HG03558 (cell line): ENCODE results near the gene DSG3.
"Not testable (repeated sequence)": the region's sequence is repeated elsewhere in the genome, so short reads cannot be mapped to it uniquely, and the experiment has no call there.

Experiments used
- ATAC-seq: cut with Tn5 transposase; IDR thresholded peaks from one replicate; pipeline ENCODE4 v1.9.1; 2021; ENCODE audit warnings: moderate number of reproducible peaks; ENCODE audit not compliant: unreplicated experiment; ENCODE audit errors: extremely low read depth

DSG3 gene

DNA sequence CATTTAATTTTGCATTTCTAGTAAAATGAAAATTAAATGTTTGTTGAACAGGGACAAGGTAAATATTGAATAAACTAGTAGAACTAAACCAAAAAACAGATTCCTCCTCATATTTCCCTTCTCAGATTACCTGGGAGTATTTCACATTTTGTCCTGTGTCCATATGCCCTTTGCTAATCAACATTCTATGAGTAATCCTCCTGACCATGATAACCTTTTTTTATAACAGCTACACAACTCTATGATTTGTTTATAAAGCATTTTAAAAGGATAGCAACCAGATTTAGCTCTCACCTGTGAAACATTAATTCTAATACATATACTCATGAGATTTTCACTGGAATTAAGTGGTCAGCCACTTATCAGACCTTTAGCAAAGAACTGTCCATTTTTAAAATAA, 43.3 kb downstream of the DSG3 start:
- ATAC-seq: no peak

DNA sequence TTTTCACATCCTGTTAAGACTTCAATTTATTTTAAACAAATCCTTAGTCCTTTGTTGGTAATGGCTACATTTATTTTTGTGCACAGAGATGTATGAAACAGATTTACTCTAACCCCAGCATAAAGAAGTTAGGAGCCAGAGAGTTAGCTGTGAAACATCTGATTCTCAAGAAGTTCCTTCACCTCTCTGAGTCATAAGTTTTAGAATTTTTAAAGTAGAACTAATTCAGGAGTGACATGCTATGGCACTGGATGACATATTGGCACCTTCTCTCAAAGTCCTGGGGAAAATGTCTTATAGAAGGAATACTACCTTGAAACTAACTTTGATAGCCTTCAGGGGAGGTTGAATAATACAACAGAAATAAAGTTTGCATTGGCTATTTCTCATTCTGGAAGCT, 44.0 kb downstream of the DSG3 start:
- ATAC-seq: no peak

DNA sequence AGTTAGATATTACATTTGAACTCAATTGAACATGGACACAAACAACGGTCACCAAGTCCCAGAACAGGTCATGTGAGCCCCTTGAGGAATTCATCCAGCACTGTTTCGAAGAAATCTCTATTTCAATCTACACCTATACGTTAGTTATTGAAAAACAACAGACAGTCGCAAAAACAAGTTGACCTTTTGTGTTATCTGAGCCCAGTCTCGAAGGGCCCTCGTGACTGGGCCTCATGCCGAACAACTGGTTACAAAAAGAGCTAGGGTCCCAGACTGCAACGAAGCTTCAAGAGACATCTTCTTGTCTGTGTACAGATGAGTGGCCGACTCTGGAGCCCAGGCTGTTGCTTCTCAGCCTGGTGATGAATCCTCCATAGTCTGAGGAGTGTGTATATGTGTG, 45.1 kb downstream of the DSG3 start:
- ATAC-seq: no peak

DNA sequence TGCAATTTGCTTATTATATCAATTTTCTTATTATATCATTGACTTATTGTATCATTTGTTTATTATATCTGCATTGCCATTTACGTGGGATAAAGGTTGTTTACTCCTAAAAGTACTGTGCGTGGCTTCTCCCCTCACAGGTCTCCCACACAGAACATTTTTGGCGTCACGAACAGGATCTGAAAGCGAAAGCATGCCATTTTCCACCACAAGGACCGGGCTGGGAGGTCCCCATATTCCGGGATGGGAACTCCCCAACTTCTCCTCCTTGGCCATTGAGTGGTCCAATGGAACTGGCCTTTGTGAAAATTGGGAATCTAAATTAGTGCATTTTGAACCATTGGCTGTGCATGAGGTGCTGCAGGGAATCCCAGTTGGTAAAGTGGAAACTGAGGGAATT, 45.6 kb downstream of the DSG3 start:
- ATAC-seq: no peak

DNA sequence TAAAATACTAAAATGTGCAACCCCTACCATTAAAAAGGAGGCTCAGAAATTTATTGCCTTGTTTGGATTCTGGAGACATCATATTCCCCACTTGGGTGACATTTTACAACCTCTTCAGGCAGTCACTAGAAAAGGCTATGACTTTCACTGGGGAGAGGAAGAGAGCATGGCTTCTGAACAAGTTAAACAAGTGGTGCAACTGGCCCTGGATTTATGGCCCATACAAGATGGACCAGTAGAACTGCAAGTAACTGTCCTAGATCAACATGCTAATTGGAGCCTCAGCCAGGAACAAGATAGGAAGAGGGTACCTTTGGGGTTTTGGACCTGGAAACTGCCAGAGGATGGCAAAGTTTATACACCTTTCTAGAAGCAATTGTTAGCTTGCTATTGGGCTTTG, 46.4 kb downstream of the DSG3 start:
- no peak for ATAC-seq

DNA sequence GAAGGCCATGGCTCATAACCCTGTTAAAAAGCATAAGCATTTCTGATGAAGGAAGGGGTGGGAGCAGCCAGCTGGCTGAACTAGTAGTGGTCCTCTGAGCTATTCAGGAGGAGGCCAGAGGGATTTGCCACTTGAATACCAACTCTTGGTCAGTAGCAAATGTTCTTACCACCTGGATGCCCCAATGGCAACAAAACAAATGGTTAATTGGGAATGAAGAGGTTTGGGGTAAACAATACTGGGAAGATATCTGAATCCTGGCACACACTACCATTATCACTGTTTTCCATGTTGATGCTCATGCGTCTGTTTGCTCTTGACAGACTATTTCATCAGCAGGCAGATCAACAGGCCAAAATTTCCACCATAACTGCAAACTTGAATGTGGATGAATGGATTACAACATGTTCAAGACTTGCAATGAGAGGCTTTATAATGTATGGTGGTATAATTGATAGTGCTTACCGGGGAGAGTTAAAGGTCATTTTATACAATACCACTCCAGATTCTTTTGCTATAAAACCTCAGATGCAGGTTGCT, 47.2 kb downstream of the DSG3 start:
- not testable (repeated sequence) for ATAC-seq

DNA sequence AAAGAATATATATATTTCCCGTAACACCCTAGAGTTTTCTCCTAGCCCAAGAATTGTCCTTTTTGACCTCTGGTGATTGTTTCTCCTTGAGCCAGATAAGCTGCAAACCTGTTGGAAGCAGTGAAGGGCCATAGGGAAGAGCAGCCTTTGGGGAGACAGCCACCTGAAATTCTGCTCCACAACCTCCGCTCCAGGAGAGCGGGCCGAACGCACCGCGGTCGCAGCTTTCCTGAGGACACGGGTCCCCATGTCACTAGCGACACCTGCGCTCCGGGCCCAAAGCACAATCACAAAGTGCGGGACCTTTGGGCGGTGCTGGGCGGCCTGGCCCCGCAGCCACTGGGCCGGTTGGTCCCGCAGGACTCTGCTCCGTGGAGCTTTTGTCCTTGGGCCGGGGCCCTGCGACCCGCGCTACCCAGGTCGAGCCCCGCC, 49.9 kb downstream of the DSG3 start:
- no peak for ATAC-seq

DNA sequence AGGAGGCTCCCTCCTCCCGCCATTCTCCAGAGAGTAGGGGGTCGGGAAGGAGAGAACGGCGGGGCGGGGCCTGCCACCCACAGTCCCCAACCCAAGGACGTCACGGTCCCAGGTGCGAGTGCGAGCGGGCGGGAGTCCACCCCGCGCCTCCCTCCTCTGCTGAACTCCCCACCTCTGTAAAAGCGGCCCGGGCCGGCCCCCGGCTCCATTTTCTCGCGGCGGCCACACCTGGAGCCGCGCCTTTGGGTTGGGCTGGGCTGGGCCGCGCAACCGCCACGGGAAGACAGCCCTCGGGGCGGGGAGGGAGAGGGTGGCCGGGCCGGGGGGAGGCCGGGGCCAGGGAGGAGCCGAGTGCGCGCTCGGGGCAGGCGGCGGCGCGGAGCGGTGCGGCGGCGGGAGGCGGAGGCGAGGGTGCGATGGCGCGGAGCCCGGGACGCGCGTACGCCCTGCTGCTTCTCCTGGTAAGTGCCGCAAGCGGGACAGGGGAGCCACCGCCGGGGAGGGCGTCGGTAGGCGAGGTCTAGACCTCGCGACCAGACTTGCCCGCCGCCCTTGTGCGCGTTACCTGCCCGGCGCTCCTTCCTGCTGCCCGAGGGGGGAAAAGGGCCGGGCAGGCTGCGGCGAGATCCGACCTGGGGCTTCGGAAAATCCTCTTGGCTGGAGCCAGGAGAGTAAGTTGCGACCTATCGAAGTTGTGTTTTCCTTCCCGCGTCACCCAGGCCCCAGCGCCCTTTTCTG, 50.5 kb downstream of the DSG3 start, which contains the start of gene DSG2:
TSS of gene DSG2 (plus strand) at position 342 of the 738 bp plus-strand sequence. CDS start at position 417, 75 bp downstream.
- ATAC-seq: no peak

DNA sequence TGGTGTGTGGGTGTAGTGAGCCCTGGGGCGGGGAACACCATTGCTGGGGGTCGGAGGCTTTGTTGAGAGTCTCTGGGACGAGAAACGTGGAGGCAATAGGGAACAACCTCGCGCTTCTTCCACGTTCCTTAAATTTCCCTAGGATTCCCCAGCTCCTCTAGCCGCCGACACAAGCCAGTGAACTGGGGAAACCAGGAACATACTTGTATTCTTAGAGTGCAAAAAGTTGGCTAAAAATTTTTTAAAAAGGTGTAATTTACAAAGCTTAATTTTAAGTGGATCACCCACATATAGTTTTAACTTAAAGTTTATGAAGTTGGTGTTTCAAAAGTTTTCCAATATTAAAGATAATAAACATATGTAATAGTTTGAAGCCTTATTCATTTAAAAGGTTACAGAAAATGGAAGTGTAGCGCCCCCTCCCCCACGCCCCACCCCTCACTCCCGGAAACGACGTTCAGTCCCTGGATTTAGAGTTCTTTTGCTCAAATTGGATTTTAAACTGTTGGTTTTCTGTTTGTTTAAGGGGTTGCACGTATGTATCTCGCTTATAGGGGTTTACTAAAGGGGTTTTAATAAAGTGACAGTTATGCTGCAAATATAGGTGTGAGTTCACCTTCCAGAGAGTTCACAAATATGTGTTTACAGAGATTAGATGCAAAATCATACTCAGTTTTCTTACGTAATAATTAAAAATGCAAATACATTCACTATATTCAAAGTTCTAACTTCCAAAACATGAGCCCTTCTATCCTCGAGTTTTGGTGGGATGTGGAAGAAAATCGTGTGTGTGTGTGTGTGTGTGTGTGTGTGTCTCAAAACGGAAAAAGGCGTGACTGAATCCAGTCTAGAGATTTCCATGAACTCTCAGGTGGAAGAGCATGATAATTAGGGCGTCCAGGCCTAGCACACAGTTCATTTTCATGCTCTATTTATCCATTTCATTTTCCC, 51.3 kb downstream of the DSG3 start:
- no peak for ATAC-seq

DNA sequence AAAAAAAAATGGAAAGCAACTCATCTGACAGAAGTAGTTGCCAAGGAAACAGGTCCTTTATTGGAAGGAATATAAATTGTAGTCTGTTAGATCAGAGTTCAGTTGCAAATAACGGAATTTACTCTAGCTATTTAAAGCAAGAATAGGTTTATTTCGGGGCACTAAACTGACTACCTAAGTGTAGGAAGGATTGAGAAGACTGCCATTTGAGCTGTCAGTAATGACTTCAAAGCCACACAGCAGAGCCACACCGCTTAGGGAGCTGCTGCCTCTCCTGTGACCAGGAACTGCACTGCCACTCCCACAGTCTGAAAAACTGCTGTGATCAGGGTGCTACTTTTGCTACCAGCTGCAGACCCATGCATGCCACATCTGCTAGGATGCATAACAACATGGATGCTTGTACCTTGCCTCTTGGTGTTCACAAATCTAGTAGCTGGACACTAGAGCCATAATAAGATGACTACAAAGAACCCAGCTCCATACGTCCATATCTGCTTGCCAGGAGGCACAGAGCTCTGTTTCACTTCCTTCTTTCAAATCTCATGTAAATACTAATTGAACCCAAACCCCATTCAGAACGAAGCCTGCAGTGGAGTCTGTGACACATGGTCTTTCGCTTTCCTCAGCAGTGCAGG, 52.6 kb downstream of the DSG3 start:
- ATAC-seq: peak; percentile 85

DNA sequence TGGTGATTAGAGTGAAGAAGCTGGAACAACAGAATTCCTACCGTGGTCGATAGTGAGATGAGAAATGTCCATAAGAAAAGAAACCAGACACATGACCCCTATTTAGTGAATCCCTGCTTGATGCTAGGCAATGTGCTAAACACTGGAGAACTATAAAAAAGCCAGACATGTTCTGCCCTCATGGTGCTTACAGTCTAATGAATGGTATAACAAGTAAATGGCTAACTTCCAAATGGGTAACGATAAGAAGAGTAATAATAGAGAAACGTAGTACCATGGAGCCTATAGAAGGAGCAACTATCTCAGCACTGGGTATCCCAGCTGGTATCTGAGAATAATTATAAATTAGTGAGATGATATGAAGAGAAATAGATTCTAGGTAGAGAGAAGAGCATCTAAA, 55.5 kb downstream of the DSG3 start:
- no peak for ATAC-seq

DNA sequence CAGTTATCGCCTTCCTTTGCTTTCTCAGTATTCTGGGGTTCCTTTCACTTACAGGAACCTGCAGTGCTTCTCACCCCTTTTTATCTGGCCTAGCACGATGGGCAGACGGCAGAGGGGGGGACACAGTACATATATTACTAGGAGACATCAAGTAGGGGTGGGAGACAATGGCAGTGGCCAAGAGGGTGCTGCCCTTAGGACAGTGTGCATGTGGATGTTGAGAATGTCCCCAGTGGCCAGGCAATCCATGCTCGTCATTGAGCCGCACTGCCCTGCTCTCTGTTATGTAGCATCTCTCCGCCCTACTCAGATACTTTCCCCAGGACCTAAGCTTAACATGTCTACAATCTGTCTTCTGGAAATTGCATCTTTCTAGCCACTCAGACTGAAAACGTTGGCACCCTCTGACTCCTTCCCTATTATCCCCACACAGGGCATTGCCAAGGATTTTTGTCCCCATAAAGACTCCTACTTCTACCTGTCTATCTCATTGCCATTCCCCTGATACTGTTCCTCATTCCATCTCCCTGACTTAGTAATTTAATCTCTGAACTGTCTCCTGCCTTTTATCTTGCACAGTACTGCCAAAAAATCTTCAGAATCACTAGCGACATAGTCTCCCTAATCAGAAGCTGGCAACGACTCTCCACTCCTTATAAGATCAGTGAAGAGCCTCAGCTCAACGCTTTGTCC, 57.1 kb downstream of the DSG3 start:
- no peak for ATAC-seq

DNA sequence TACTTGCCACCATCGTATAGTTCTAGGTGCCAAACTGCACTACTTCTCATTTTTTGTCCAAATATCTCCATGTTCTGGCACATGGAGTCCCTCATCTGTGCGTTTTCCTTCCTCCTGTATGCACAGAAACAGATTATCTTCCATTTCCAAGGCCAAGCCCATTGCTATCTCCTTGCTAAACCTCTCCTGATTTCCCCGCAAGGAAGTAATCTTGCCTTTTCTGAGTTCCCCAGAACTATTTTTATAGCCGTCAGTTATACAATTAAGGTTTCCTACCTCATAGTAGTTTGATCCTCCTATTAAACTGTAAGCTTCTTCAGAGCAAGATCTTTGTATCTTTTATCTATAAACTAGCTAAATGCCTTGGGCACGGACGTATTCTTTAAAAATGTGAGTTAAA, 57.6 kb downstream of the DSG3 start:
- ATAC-seq: no peak

DNA sequence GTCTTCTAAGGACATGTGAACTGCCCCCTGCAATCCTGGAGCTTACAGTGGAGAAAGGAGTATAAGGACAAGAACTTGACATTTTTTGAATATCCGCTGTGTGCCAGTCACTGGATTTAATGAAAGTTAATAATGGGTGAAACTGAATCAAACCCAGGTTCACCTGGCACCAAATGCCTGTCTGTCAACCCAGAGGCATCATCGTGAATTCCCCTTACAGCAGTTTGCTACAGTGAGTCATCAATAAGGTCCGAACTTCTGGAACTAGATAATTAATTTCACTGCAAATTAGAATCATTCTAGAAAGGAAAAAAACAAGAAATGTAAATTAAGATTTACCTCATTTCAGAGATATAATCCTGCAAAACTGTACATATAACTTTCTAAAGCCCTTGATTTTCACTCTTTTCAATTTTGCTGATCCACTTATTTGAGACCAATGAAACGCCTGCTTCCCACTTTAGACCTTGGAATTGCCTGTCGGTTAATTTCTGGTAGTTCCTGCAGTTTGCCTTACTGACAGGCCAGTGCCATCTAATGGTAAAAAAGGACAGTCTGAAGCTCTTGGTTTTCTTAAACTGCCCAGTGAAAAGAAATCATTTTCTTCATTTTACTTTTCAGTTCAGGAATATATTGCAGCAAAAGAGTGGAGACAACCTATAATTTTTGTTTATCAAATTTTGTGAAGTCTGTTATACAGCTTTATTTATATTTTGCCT, 58.6 kb downstream of the DSG3 start:
- ATAC-seq: no peak

DNA sequence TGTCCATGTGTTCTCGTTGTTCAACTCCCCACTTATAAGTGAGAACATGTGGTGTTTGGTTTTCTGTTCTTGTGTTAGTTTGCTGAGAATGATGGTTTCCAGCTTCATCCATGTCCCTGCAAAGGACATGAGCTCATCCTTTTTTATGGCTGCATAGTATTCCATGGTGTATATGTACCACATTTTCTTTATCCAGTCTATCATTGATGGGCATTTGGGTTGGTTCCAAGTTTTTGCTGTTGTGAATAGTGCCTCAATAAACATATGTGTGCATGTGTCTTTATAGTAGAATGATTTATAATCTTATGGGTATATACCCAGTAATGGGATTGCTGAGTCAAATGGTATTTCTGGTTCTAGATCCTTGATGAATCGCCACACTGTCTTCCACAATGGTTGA, 59.6 kb downstream of the DSG3 start:
- not testable (repeated sequence) for ATAC-seq

DNA sequence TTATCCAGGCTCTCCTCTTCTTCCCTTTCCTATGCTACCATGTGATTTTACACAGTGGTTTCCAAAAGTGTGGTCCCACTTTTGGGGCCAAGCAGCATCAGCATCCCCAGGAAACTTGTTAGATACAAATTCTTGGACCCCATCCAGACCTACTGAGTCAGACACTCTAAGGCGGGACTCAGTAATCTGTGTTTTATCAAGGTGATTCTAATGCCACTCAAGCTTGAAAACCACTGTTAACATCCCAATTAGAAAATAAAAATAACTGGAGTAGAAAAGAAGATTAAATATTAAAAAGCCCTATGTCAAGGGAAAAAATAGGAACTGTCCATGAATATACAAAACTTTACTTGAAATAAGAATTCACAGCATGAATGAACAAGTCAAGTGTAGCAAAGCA, 61.2 kb downstream of the DSG3 start:
- ATAC-seq: no peak

DNA sequence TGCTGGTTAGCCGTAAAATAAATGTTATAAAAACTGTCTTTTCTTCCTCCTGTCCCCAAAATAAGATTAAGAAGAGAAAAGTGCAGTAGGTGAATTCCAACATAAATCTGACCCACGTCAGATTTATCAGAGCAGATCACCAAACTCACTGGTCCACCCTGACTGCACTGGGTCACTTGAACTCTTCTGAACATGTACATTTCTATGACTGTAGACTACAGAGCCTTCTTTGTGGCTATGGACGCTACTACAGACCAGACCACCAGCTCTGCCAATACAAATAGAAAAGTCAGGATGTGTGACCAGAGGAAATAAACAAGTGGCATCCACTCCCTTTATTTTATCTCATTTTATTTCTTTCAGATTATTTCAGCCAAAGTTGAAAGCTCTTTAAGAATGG, 62.0 kb downstream of the DSG3 start:
- no peak for ATAC-seq

DNA sequence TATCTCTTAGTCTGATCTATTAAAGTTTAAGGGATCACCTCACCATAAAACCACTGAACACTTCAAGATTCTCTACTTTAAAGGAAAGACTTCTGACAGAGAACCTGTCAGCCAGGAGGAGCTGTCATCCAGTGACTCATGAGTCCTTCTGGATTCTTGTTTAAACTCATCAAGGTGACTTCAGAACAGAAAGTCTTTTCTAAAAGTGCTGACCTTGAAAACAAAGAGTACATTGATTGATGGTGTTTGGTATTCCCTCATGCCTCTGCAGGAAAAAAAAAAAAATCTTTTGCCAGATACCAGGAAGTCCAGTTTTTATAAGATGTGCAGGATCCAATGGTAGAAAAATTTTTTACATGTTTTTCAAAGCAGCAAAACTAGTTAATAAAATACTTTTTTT, 62.8 kb downstream of the DSG3 start:
- ATAC-seq: no peak

DNA sequence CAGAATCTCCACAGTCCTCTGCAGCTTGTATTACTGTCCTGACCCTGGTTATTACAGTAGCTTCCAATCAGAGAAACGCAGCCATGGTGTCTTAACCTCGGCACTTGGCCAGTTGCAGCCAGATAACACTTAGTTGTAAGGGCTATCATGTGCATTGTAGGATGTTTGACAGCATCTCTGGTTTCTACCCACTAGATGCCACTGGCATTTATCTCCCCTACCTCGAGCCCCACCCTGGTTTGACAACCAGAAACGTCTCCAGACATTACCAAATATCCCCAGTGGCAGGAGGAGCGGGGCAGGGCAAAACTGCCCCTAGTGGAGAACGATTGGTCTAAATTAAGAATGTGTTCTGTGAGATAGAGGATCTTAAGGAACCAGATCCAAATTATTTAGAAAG, 63.6 kb downstream of the DSG3 start:
- ATAC-seq: no peak
